OCI-LY1 (cell line): ENCODE data around the gene SP110.

Experiments
- H2AFZ ChIP-seq: fragments of 200-600 bp; sonication (generic), shearing (Covaris generic); 2 replicates; pipeline ENCODE4 v1.6.0; 2014; ENCODE audit warnings: antibody characterized with exemption, mild to moderate bottlenecking, low read length
- H3F3A ChIP-seq: fragments of 200-600 bp; sonication (generic), shearing (Covaris generic); 2 replicates; pipeline ENCODE4 v1.6.0; 2014; ENCODE audit warnings: mild to moderate bottlenecking, antibody characterized with exemption, low read length, moderate library complexity; ENCODE audit not compliant: insufficient read depth
- H3K27ac ChIP-seq: fragments of 200-600 bp; sonication (generic); 2 replicates; pipeline ENCODE4 v1.5.1; 2014; ENCODE audit warnings: low read length, mixed run types, mild to moderate bottlenecking, low read depth; ENCODE audit not compliant: poor library complexity, severe bottlenecking
- H3K27me3 ChIP-seq: fragments of 200-600 bp; sonication (generic); 2 replicates; pipeline ENCODE4 v1.6.0; 2014; ENCODE audit warnings: antibody characterized with exemption, mild to moderate bottlenecking, low read length, moderate library complexity; ENCODE audit not compliant: insufficient read depth
- H3K36me3 ChIP-seq: fragments of 200-600 bp; sonication (generic); 2 replicates; pipeline ENCODE4 v1.6.1; 2014; ENCODE audit warnings: mild to moderate bottlenecking, antibody characterized with exemption, low read length, moderate library complexity, mixed read lengths; ENCODE audit not compliant: insufficient read depth
- H3K4me1 ChIP-seq: fragments of 200-600 bp; sonication (generic); 2 replicates; pipeline ENCODE4 v1.5.1; 2014; ENCODE audit warnings: mild to moderate bottlenecking, low read length, moderate library complexity; ENCODE audit not compliant: insufficient read depth, severe bottlenecking
- H3K4me2 ChIP-seq: fragments of 200-600 bp; sonication (generic), shearing (Covaris generic); 2 replicates; pipeline ENCODE4 v1.6.1; 2014; ENCODE audit warnings: low read length
- H3K4me3 ChIP-seq: fragments of 200-600 bp; sonication (generic); 2 replicates; pipeline ENCODE4 v1.5.1; 2014; ENCODE audit warnings: low read length, low read depth, mild to moderate bottlenecking, mixed read lengths; ENCODE audit not compliant: poor library complexity, severe bottlenecking
- H3K79me2 ChIP-seq: fragments of 200-600 bp; shearing (Covaris generic); 2 replicates; pipeline ENCODE4 v1.6.1; 2016; ENCODE audit warnings: mixed run types, low read length, mixed read lengths; ENCODE audit not compliant: insufficient read depth
- H3K9ac ChIP-seq: fragments of 200-600 bp; sonication (generic), shearing (Covaris generic); 2 replicates; pipeline ENCODE4 v1.6.1; 2014; ENCODE audit warnings: mild to moderate bottlenecking, low read length, mixed read lengths
- H3K9me2 ChIP-seq: fragments of 200-600 bp; sonication (generic), shearing (Covaris generic); 2 replicates; pipeline ENCODE4 v1.6.1; 2014; ENCODE audit warnings: low read depth, mild to moderate bottlenecking, low read length, mixed read lengths
- H3K9me3 ChIP-seq: fragments of 200-600 bp; shearing (Covaris generic); 2 replicates; pipeline ENCODE4 v1.6.1; 2014; ENCODE audit warnings: low read length, mixed read lengths
- H4K20me1 ChIP-seq: fragments of 200-600 bp; sonication (generic), shearing (Covaris generic); 2 replicates; pipeline ENCODE4 v1.6.0; 2016; ENCODE audit warnings: mild to moderate bottlenecking, low read length; ENCODE audit not compliant: insufficient read depth
- EZH2 ChIP-seq: fragments of 200-600 bp; sonication (generic), shearing (Covaris generic); IDR thresholded peaks from 2 replicates; pipeline ENCODE4 v1.8.0; 2017; ENCODE audit warnings: borderline replicate concordance, mixed run types, mild to moderate bottlenecking, antibody characterized with exemption, low read length, moderate library complexity, mixed read lengths
- TF ChIP-seq, protein P1 (sequence below): fragments of 200-600 bp; sonication (generic), shearing (Covaris generic); IDR thresholded peaks from 2 replicates; pipeline ENCODE4 v1.5.1; 2017; ENCODE audit warnings: mild to moderate bottlenecking, antibody characterized with exemption, low read length, moderate library complexity, mixed read lengths

SP110 gene

DNA sequence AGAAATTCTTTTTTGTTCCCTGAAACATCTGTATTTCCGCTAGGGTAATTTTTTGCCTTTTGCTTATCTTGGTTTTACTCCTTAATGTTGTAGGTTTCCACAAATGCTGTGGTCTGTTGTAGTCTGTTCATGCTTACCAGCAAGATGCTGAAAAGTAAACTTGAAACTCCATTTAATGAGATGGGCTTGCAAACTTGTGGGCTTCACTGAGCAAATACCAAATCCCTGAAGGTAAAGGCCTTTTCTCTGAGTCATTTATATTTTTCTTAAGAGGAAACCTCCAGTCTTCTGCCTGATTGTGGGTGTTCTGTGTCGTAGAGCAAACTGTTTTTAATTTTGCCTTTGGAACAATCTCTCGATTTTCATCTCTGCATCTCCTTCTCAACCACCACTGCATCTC, 15.1 kb upstream of the SP110 start:
- peaks cover 12% of the 10 kb centered on the region; the same call in 1 of the 2 replicates for H3K79me2 ChIP-seq
- no peak overlapping the region for H3K4me2 ChIP-seq

GRCh38 chr2:230234122-230234722, 14.4 kb upstream of the SP110 start:
- no peaks in the 10 kb centered on the region for H3F3A ChIP-seq
- no peak overlapping the region for H2AFZ ChIP-seq
- peaks cover 12% of the 10 kb centered on the region; the same call in 1 of the 2 replicates for H3K79me2 ChIP-seq
- peak overlapping the region; percentile 27; the same call in 1 of the 2 replicates for H3K4me2 ChIP-seq
- H3K36me3 ChIP-seq, result peaks cover 64% of the 10 kb centered on the region
- H3K9me3 ChIP-seq, result peaks cover 13% of the 10 kb centered on the region
- peaks cover 24% of the 10 kb centered on the region for H3K4me1 ChIP-seq
- TF ChIP-seq, protein P1, sequence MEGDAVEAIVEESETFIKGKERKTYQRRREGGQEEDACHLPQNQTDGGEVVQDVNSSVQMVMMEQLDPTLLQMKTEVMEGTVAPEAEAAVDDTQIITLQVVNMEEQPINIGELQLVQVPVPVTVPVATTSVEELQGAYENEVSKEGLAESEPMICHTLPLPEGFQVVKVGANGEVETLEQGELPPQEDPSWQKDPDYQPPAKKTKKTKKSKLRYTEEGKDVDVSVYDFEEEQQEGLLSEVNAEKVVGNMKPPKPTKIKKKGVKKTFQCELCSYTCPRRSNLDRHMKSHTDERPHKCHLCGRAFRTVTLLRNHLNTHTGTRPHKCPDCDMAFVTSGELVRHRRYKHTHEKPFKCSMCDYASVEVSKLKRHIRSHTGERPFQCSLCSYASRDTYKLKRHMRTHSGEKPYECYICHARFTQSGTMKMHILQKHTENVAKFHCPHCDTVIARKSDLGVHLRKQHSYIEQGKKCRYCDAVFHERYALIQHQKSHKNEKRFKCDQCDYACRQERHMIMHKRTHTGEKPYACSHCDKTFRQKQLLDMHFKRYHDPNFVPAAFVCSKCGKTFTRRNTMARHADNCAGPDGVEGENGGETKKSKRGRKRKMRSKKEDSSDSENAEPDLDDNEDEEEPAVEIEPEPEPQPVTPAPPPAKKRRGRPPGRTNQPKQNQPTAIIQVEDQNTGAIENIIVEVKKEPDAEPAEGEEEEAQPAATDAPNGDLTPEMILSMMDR, result no peak
- no peak for TF ChIP-seq EZH2
- no peaks in the 10 kb centered on the region for H4K20me1 ChIP-seq
- no peaks in the 10 kb centered on the region for H3K27me3 ChIP-seq
- H3K9me2 ChIP-seq, result no peaks in the 10 kb centered on the region
- no peak overlapping the region for H3K4me3 ChIP-seq
- H3K9ac ChIP-seq, result no peak overlapping the region
- H3K27ac ChIP-seq, result peak overlapping the region; percentile 31

More for the DNA sequence above, 15.1 kb upstream of the SP110 start:
- Histone ChIP-seq H3K27me3 (no peaks in the 10 kb centered on the region), H3K9ac (no peak overlapping the region), H2AFZ (no peak overlapping the region), H3K4me1 (peaks cover 24% of the 10 kb centered on the region), H3K36me3 (peaks cover 67% of the 10 kb centered on the region), H4K20me1 (no peaks in the 10 kb centered on the region), H3K4me3 (no peak overlapping the region), H3K27ac (peak overlapping the region; percentile 20), H3K9me3 (peaks cover 14% of the 10 kb centered on the region), H3F3A (no peaks in the 10 kb centered on the region), H3K9me2 (no peaks in the 10 kb centered on the region)
- no peak for TF ChIP-seq EZH2
- TF ChIP-seq, protein P1, result no peak

GRCh38 chr2:230231251-230231650, 11.5 kb upstream of the SP110 start:
- Histone ChIP-seq H3F3A (no peaks in the 10 kb centered on the region), H2AFZ (no peak overlapping the region), H4K20me1 (no peaks in the 10 kb centered on the region), H3K9me3 (peaks cover 13% of the 10 kb centered on the region), H3K27ac (no peak overlapping the region), H3K4me3 (no peak overlapping the region), H3K27me3 (no peaks in the 10 kb centered on the region), H3K9me2 (no peaks in the 10 kb centered on the region), H3K4me2 (no peak overlapping the region), H3K36me3 (peaks cover 35% of the 10 kb centered on the region), H3K9ac (no peak overlapping the region), H3K4me1 (peaks cover 50% of the 10 kb centered on the region), H3K79me2 (peaks cover 22% of the 10 kb centered on the region)
- TF ChIP-seq, protein P1, result no peak
- no peak for TF ChIP-seq EZH2
